Activated T-cell treated with anti-CD3 and anti-CD28 coated beads for 1 hour (primary cell): ENCODE measurements around the gene INPP5D.
A peak's percentile ranks its signal among the peaks of the same experiment; 100 is the strongest.

Experiments used
- DNase-seq: peaks from one replicate; pipeline ENCODE4 v3.0.0-alpha.2; 2020; ENCODE audit warnings: low read depth

The INPP5D gene

GRCh38 chr2:233242231-233242927 lies 182.2 kb downstream of the INPP5D start:
- DNase-seq: no peak

GRCh38 chr2:233243348-233243747 lies 183.2 kb downstream of the INPP5D start:
- DNase-seq: no peak

GRCh38 chr2:233244818-233245217 lies 184.7 kb downstream of the INPP5D start:
- DNase-seq: no peak

GRCh38 chr2:233245406-233245805 lies 185.3 kb downstream of the INPP5D start:
- DNase-seq: no peak

- no peak for DNase-seq
Observed at GRCh38 chr2:233247116-233247515, 187.0 kb downstream of the INPP5D start.

GRCh38 chr2:233247744-233248143 lies 187.6 kb downstream of the INPP5D start:
- DNase-seq: peak; percentile 37

GRCh38 chr2:233248999-233249398 lies 188.9 kb downstream of the INPP5D start:
- DNase-seq: no peak

- DNase-seq: no peak
Observed at GRCh38 chr2:233250568-233250967, 190.4 kb downstream of the INPP5D start.

- DNase-seq: no peak
Observed at GRCh38 chr2:233250985-233251305, 190.8 kb downstream of the INPP5D start.

GRCh38 chr2:233251306-233252116 lies 191.4 kb downstream of the INPP5D start, which contains the start of gene ATG16L1:
ATG16L1 (plus strand) TSS chr2:233251673; CDS start chr2:233251828, 155 bp downstream.
- peak; percentile 90 for DNase-seq

GRCh38 chr2:233252227-233252626 lies 192.1 kb downstream of the INPP5D start:
- no peak for DNase-seq

- DNase-seq: no peak
Observed at GRCh38 chr2:233255151-233255550, 195.0 kb downstream of the INPP5D start.

GRCh38 chr2:233256048-233256447 lies 195.9 kb downstream of the INPP5D start:
- DNase-seq: no peak
